ENCODE measurements around the gene OCIAD1. TPM values are rescaled to one million over a fixed set of nuclear protein-coding genes. Genes with fewer than 3 reads are reported as not detected.

The OCIAD1 gene
- total RNA-seq, 2 donors from 2014 or later, result 114 to 176 TPM

GRCh38 chr4:48910511-48910910 is 79.6 kb downstream of the OCIAD1 start:
- no peak for DNase-seq (ENCODE audit: low spot score)

More at GRCh38 chr4:48910511-48910910, 79.6 kb downstream of the OCIAD1 start:
- no peaks in the 10 kb centered on the region for H3K4me1 ChIP-seq (replicated peaks)
- H3K4me3 ChIP-seq, result no peak overlapping the region
- no peaks in the 10 kb centered on the region for H3K27me3 ChIP-seq (replicated peaks; ENCODE audit: insufficient read depth)
- H3K9me3 ChIP-seq, result no peaks in the 10 kb centered on the region
- no peaks in the 10 kb centered on the region for H3K36me3 ChIP-seq
- H3K27ac ChIP-seq, result no peak overlapping the region
- no peak for TF ChIP-seq POLR2A (IDR thresholded peaks at IDR 0.05)
- no peak for TF ChIP-seq CTCF (IDR thresholded peaks at IDR 0.05)
- TF ChIP-seq POLR2AphosphoS5 (IDR thresholded peaks at IDR 0.05), result no peak
- intact Hi-C loops (cut with DNase I), result no loop called here

Other genes with a start within 250 kb of the OCIAD1 start
- gene FRYL, start 50.8 kb upstream of the OCIAD1 start, total RNA-seq, result 10 to 100 TPM; 40.0 to 47.6 TPM
- 10 to 100 TPM; 12.5 to 55.5 TPM for gene OCIAD2, start 75.7 kb downstream of the OCIAD1 start, total RNA-seq
- gene CWH43, start 155.2 kb downstream of the OCIAD1 start, total RNA-seq, result 100 to 1,000 TPM in 1 of 2 donors, 10 to 100 TPM in 1; 14.8 to 118 TPM